Measurements from ENCODE around the gene HSD3B2.
"Not testable (repeated sequence)": the region's sequence is repeated elsewhere in the genome, so short reads cannot be mapped to it uniquely, and the experiment has no call there.

Gene HSD3B2

DNA sequence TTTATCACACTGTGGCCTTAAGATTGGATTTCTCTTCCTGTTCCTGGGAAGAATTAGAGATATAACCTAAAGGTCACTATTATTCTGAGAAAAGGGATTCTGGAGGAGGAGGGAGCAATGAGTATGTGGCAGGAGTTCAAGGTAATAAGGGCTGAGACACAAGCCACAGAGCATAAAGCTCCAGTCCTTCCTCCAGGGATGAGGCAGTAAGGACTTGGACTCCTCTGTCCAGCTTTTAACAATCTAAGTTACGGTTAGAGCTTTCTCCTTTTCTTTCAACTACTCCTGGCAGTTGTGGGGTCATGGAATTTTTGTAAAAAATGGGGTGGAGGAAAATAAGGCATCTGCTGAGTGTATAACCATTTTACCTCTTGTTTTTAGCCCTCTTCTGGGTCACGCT is at the start of gene HSD3B2:
Gene HSD3B2 (plus strand): TSS at position 201 of the 400 bp plus-strand sequence. CDS start 270 bp downstream, outside the sequence.
- DNase-seq, result no peak

DNA sequence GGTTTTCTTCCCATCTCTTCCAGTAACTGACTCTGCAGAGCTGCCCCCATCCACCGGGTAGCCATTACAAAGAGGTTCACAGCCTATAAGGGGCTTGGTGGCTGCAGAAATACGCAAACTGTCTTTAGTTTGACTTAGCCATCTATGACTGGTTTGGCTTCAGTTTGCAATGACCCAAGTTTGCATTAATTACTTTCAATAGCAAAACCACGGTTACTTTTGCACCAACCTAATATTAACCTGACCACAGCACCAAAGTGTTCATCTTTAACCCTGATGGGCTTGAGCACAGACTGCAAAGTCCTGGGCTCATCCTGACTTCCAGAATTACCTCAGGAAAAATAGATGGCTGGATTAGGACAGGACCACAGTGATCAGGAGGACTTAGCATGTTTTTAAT is 48.5 kb upstream of the HSD3B2 start:
- no peak for DNase-seq

DNA sequence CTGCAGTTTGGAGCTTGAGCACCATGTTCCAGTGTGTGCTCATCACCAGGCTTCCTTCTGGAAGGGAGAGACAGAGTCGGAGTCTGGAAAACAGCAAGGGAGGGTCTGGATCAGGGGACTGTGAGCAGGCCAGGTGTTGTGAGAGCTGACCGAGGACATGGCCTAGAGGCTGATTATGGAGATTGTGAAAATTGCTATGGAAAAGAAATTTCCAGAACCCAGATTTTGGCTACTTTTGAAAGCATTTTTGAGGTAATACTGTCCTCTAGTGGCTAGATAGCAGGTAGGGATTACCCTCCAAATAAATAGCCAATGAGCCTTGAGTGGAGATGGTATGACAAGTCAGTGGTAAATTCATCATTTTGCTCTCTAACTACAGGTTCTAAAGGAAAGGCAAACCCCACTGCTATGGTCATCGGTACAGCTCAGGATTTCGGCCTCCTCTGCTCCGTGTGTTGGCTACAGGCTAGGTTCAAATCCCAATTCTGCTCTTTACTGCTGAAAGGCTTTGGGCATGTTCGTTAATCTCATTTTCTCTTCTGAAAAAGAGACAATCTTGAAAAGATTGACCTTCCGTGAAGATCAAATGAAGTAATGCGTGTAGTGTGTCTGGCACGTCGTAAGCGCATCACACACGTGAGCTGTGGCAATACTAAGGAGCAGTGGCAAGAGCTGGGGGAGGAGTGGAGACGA is 47.4 kb upstream of the HSD3B2 start:
- no peak for DNase-seq

DNA sequence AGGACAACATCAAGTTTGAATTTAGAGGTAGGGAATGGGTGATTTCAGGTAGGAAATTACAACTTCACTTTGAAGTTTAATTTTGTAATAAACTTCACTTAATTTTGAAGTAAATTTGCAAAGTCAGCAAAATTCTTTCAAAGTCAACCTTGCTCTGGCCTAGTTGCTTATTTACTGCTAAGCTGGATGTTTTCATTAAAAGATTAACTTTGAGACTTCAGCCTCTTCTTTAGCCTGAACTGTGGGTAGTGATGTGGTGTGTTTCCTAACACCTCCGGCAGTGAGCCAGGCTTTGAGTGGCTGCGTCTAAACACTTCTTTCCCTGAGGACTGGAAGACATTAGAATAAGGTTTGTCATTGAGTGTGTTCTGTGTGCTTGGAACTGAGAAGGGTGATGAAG is 46.4 kb upstream of the HSD3B2 start, which contains the start of gene HAO2:
Gene HAO2 (plus strand): TSS at position 232 of the 400 bp plus-strand sequence. CDS start 12,301 bp downstream, outside the sequence.
- DNase-seq, result no peak

DNA sequence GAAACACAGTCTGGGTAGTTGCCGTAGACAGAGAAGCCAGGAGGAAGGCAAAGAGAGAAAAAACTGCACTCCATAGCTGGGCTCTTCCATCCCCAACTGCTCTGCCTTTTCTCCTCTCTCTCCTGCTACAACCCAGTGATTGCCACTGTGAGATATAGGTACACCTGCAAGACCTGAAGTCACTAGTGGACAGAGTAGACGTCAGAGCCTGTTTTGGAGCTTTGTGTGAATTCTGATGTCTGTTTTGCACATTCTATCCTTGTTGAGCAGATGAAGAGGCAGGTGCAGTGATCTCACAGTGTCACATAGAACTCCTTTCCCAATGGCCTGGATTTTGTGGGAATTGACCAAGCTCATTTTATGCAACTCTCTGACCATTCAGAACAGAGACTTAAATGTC is 44.2 kb upstream of the HSD3B2 start:
- no peak for DNase-seq

DNA sequence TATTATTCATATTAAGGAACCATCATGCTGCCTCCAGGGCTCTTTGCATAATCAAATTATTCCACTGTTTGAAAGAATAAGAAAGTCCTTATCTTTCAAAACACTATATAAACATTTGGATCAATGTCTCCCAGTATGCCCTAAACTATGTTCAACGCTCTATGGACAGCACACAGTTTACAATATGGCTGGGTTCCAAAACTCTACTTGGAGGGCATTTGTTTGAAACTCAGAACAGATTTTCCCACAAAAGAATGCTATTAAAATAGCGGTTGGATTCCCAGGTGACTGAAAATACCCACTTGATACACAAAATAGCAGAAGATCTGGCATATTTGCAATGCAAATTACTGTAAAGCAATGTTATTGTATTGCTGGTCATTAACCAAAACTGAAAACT is 43.1 kb upstream of the HSD3B2 start:
- DNase-seq, result no peak

DNA sequence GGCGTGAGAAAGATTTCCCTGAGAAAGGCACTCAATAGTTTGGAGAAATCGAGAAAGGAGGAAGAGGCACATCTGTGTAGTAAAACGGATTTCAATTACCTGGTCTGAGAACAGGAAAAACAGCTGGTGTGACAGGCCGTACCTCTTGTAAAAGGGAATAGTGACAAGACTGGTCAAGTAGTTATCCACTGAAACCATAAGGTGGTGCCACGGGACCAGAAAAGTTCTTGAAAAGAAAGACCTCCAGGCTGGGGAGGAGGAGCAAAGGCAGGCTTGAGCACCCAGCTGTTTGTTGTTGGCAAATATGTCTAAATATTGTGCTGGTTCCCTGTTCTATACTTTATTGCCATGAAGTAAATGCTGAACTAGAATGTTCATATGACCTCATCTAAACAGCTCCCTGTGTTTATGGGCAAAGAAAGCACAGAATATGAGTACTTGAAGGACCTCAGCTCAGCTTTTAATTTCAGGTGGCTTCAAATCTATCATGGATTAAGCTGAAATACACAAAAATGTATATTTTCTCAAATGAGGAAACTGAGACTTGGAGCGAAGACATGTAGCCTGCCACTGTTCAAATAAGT is 42.4 kb upstream of the HSD3B2 start:
- DNase-seq, result no peak

DNA sequence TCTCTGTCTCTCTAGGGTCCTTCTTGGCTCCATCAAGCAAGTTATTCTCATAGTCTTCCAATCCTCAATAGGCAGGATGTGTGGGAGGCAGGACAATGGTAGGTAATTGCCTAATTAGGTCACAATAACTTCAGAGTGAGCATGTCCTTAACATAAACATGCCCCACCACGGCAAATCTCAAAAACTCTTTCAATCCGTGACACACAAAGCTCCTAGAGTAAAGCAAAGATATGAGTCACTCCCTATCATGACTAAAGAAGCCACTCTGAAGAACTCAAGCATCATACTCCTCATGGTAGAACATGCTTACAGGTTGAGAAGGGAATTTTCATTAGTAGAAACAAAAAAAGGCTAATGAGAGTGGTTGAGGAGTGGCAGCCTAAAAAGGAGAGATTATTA is 41.5 kb upstream of the HSD3B2 start:
- DNase-seq, result no peak

DNA sequence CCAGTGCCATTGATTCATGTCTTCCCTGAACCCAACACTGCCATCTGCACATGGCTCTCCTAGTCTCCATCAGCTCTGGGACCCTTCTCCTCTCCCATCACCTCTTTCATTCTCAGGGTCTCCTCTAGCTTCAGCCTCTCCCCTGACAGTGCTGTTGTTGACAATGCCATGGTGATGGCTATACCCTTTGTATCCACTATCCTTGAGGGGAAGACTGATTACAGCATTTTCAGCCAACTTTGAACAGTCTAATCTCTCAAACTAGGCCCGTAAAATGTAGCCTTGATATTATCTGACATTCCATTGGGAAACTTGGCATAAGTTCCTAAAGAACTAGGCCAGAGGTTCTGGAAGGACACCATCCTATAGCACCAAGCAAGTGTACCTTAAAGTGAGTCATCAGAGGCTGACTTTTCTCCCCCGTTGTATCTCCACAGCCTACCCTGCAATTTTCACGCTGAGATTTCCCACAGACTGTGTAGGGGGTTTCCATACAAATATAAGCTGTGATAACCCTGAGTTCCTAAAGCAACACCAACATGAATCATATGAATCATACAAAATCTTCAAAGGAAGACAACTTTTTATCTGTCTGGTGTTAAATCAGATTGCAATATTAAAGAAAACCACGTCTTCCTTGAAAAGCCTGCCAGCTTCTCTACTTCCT is 40.6 kb upstream of the HSD3B2 start:
- DNase-seq, result no peak

DNA sequence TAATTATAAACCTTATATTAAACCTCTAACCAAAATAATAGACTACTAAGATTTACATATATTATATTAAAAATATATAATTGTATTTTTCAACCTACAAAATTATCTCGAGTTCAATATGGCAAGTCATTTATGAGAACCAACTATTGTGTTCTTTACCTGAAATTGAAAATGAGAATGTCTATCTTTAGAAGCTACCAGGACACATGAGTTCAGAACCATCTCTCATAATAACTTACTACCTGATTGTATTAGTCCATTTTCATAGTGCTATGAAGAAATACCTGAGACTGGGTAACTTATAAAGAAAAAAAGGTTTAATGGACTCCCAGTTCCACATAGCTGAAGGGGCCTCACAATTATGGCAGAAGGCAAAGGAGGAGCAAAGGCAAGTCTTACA is 39.6 kb upstream of the HSD3B2 start:
- no peak for DNase-seq

DNA sequence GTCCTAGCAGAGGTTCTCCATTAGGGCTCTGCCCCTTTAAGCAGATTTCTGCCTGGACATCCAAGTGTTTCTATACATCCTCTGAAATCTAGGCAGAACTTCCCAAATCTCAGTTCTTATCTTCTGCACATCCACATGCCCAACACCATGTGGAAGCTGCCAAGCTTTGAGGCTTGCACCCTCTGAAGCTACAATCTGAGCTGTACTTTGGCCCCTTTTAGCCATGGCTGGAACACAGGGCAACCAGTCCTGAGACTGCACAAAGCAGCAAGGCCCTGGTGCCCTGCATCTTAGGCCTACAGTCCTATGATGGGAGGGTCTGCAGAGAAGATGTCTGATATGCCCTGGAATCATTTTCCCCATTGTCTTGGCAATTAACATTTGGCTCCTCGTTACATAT is 38.4 kb upstream of the HSD3B2 start:
- no peak for DNase-seq

DNA sequence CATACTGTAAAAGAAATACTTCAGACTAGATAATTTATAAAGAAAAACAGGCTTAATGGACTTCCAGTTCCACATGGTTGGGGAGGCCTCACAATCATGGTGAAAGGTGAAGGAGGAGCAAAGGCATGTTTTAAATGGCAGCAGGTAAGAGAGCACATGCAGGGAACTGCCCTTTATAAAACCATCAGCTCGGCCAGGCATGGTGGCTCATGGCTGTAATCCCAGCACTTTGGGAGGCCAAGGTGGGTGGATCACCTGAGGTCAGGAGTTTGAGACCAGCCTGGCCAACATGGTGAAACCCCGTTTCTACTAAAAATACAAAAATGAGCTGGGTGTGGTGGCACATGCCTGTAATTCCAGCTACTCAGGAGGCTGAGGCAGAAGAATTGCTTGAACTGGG is 37.4 kb upstream of the HSD3B2 start:
- DNase-seq, result not testable (repeated sequence)

DNA sequence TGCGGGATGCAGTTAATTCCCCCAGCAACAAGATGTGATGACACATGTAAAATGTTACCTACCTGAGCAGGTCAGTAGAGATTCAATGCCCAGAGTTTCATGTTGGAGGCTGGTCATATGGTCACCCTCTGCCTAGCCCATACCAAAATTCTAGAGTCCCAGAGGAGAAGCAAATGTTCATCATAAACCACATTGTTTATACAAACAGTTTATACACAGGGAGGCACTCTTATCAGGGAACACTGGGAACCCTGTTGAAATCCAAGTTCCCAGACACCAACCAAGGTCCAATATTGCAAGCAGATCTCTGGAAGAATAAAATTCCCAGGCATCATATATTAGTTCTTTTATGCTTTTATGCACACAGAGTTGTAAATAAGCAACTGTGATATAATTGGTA is 35.8 kb upstream of the HSD3B2 start:
- no peak for DNase-seq

DNA sequence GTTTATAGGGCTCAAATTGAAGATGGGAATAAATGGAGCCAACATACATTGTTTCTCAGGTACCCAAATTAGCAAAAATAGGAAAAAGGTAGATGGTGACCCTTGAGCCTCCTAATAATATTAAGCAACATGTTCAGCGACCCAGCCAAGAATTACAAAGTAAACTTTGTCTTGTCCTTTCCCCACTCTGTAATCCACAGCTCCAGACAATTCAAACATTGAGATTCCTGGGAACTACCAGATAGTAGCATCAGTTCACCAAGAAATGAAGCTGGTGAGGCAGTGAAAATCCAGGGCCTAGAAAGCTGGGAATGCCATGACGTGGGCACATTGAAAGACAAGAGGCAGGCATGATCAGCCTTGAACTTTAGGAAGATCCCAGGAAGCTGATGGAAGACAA is 34.6 kb upstream of the HSD3B2 start:
- DNase-seq, result no peak

DNA sequence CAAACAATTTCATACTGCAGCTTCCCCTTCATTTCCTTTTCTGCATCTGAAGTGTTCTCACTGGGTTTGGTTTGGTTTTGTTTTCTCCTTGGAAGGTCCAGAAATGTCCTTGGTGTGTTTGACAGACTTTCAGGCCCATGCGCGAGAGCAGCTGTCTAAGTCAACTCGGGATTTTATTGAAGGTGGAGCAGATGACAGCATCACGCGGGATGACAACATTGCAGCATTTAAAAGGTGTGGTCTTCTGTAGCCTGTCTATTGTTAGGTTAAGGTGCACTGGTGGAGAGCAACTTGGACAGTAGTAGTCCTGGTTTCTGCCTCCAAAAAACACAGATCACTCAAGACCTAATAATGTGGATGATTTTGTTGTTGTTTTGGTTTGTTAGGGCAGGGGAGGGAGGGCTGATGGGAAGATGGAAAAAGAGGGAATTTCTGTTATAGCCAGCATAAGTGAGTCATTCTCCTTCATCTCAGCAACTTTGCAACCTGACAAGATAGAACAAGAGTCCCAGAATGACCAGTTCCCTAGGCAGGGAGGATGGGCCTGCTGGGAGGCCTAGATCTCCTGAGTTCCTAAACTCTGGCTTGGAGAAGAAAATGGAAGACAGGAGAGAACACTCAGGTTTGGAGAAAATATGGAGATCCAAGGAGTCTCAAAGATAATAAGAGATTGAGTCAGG is 33.8 kb upstream of the HSD3B2 start:
- DNase-seq, result no peak

DNA sequence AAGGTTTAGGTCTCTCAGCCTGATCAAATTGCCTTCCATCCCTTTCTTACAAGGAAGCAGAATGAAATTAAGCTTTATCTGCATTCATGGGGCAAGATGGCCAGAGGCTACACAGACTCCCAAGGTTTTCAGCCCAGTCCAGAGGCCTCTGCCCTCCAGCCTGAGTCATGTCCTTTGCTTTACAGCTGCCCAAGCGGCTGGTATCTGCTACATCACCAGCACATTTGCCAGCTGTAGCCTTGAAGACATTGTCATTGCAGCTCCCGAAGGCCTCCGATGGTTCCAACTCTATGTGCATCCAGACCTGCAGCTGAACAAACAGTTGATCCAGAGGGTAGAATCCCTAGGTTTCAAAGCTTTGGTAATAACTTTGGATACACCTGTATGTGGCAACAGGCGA is 30.4 kb upstream of the HSD3B2 start:
- DNase-seq, result no peak

DNA sequence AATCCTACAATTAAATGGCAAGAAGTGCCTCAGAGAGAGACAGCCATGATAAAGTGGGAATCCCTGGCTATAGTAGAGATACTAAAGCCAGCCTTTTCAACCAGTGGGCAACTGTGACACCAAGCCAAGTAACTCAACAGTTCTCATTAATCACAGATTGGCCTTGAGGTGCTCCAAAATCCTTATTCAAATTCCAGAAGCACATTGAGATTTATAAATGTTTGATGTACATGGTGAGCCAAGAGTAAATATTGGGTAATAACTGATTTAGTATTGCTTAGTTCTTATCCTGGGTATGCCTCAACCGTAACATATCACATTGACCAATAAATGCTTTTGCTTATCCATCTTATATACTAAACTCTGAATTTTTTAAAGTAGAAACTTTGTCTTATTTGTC is 29.3 kb upstream of the HSD3B2 start:
- no peak for DNase-seq

DNA sequence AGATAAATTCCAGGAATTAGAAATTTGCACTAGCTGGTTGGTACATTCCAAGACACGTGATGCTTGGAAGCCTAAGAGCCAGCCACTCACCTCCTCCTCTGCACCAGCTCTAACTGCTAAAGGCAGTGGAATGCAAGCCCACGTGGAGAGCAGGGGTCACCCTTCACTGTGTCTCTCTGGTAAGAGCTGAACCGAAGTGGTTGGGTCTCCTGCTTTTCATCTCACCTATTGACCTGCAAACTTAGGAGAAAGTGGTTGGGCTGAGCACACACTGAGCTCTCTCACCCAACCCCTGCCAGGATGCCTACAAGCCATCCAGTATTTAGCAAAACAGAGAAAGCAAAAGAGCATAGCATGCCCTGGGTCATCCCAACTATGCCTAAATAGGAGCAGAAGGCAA is 27.1 kb upstream of the HSD3B2 start:
- DNase-seq, result no peak

DNA sequence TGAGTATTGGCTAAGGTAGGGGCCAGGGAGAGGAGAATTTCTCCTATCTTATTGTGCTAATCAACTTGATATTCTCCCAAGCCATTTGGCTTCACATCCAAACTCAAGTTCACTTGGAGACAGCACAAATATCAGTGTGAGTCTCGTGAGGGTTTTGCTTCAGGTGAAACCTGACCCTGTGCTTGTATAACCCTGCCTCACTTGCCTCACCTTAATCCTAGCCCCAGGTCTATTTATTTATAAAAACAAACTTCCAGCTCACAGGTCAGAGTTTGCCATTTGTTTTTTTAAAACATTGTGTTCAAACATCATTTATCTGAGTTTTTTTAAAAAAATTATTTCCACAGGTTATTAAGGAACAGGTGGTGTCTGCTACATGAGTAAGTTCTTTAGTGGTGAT is 26.5 kb upstream of the HSD3B2 start:
- DNase-seq, result no peak

DNA sequence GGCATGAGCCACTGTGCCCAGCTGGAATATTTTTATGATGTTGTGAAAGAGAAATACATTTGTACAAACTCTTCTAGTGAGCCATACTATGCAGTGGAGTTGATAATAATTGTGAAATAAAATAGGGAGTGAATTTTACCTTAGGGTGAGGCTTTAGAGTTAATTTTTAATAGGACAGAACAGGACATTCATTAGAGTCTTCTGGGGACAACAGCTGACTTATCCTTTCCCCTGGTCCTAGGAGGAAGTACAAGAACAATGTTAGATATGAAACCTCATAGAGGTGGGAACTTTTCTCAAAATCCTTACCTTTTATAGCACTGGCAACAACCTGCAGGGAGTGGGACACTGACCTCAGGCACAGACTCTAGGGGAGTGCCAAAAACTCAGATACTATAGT is 24.4 kb upstream of the HSD3B2 start:
- no peak for DNase-seq

DNA sequence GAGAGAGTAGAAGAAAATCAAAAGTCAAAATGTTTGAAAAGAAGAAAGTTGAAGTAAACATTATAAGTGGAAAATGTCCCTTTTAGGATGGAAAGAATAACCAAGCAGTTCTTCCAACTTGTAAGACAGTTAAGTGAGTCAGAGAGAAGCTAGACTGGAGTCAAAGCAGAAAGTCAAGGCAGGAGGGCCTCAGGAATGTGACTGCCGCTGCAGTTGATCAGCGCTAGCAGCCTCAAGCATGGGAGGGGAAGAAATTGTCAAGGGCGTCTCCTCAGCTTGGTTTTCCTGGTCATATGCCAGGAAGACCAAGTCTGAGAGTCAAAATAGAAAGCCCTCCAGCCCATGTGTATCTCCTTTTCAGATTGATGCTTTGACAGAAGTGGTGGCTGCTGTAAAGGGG is 23.2 kb upstream of the HSD3B2 start:
- DNase-seq, result no peak

DNA sequence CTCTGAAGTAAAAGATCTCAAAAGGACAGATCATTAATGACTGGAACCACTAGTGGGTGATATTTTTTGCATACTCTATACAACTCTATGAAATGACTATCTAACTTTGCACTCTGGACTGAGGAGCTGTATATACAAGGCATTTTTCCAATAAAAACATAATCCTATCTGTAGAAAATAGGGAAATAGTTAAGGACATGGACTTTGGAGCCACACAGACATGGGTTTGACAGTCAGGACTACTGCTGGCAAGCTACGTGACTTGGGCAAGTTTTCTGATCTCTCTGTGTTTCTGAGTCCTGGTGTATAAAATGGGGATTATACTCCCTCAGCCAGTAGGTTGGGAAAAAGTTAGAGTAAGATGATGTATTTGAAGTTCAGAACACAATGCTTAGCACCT is 20.9 kb upstream of the HSD3B2 start:
- DNase-seq, result no peak

DNA sequence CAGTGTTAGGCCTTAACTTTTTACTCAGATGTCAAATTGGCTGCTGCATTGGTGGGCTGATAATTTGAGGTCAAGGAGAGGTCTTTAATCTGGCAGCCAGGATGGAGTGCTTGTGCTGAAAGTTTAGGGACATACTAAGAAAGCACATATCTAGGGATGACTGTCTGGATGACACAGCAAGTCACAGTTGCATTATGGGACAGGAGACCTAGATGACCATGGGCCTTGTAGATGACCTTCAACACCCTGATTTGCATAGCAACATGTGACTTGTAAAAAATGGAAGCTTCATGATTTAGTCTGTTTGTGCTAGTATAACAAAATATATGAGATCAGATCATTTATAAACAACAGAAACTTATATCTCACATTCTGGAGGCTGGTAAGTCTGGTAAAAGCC is 18.0 kb upstream of the HSD3B2 start:
- DNase-seq, result no peak

DNA sequence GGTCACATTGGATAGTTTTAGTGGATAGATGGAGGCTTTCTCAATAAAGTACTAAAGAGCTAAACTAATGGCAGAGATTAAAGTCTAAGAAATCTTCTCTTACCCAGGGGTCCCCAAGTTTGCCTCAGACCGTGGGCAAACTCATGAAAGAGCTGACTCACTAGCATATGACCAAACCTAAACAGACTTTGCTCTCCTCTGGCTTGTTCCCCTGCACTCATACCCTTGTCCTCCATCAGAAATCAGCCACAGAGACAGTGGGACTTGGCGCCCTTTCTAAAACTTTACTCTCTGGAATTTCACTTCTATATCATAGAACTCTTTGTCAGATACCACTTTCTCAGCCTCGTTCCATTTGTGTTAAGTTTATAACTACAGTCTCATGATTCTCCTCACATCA is 17.0 kb upstream of the HSD3B2 start:
- DNase-seq, result no peak
